ENCODE data around the gene PRR3.

- no peak for TF ChIP-seq POLR2A (IDR thresholded peaks at IDR 0.05)
- TF ChIP-seq, protein P1, sequence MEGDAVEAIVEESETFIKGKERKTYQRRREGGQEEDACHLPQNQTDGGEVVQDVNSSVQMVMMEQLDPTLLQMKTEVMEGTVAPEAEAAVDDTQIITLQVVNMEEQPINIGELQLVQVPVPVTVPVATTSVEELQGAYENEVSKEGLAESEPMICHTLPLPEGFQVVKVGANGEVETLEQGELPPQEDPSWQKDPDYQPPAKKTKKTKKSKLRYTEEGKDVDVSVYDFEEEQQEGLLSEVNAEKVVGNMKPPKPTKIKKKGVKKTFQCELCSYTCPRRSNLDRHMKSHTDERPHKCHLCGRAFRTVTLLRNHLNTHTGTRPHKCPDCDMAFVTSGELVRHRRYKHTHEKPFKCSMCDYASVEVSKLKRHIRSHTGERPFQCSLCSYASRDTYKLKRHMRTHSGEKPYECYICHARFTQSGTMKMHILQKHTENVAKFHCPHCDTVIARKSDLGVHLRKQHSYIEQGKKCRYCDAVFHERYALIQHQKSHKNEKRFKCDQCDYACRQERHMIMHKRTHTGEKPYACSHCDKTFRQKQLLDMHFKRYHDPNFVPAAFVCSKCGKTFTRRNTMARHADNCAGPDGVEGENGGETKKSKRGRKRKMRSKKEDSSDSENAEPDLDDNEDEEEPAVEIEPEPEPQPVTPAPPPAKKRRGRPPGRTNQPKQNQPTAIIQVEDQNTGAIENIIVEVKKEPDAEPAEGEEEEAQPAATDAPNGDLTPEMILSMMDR (IDR thresholded peaks at IDR 0.05) = no peak
These were observed 43.6 kb upstream of the PRR3 start for GRCh38 chr6:30513451-30513850.

Measured in heart left ventricle (tissue), 13 donors.